LNCaP clone FGC (cell line): Measurements from ENCODE around the gene UBAP1.

Source experiments
- DNase-seq: peaks from one replicate; pipeline ENCODE4 v3.0.0-alpha.2; 2011; ENCODE audit warnings: low read depth
- H3K4me3 ChIP-seq: 2 replicates; pipeline ENCODE4 v1.5.1; 2011; ENCODE audit warnings: mild to moderate bottlenecking, low read depth, low read length, control low read depth
- TF ChIP-seq, protein P1 (sequence below): IDR thresholded peaks from 2 replicates; pipeline ENCODE4 v1.5.1; 2012; ENCODE audit warnings: mild to moderate bottlenecking; ENCODE audit not compliant: control insufficient read depth, insufficient read depth; ENCODE audit errors: extremely low read depth

Gene UBAP1

DNA sequence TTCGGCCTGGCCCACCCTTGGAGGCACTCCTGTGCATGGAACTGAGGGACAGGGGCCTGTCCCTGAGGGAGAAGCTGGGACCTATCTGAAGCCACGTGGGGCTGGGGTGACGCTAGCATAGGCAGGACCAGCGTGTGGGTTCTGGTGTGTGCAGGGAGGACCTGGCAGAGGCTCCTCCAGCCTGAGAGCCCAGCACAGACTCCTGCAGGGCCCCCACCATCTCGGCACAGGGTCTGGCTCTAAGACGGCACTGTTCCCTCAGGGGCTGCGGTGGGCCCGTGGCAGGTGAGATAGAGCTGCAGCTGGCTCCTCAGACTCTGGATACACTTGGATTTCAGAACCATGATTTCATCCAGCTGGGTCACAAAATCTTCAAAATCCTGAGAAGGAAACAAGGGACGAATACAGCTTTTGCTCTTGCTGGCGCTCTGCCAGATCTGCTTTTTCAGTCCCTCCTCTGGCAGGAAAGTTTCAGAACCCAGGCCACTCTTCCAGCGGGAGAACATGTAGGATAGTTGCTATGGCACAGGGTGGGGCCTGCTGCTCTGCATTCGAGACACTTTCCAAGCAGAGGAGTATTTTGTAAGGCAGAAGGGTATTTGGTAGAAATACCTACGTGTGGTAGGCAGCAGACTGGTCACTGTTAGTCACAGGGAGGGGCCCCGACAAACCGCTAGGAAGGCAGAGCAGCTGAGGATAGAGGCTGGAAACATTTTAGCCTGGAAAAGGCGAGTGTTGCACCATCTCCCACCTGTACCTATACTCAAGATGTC is 75.5 kb downstream of the UBAP1 start:
- no peak for DNase-seq
- TF ChIP-seq, protein P1, sequence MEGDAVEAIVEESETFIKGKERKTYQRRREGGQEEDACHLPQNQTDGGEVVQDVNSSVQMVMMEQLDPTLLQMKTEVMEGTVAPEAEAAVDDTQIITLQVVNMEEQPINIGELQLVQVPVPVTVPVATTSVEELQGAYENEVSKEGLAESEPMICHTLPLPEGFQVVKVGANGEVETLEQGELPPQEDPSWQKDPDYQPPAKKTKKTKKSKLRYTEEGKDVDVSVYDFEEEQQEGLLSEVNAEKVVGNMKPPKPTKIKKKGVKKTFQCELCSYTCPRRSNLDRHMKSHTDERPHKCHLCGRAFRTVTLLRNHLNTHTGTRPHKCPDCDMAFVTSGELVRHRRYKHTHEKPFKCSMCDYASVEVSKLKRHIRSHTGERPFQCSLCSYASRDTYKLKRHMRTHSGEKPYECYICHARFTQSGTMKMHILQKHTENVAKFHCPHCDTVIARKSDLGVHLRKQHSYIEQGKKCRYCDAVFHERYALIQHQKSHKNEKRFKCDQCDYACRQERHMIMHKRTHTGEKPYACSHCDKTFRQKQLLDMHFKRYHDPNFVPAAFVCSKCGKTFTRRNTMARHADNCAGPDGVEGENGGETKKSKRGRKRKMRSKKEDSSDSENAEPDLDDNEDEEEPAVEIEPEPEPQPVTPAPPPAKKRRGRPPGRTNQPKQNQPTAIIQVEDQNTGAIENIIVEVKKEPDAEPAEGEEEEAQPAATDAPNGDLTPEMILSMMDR = no peak
- H3K4me3 ChIP-seq = no peak overlapping the region

DNA sequence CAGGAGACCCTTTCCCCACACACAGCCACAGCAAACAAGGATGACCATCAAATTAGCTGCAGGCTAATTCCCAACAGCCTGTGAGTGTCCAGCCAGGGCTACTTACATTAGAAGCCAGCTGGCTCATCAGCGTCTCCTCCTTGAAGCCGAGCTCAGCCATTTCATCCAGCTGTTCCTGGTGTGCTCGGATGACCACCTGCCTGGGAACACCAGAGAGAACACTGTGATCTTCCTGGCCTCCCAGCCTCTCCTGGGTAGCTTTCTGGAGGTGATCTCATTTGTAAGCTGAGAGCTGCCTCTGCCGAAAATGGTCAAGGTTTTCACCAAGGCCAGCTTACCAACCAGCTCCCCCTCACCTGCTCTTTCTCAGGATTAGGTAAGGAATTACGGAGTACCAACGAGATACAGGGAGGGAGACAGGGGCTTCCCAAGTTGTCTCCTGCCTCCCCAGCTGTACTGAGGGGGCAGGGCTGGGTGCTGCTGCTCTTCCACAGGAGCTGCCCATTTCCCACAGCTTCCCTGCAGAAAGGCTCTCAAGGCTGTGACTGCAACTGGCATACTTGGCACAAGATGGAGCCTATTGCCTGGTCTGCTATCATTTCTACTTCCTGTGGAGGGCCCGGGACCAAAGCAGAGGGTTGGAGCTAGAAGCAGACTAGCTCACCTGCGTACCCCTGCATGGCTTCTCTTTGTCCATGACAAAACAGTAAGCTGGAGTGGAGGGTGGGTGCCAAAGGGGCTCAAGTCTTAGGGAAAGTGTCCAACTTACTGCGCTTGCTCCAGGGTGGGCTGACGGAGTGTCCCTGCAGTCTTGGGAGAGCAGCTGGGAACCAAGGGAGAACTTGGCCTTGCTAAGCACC is 76.4 kb downstream of the UBAP1 start:
- TF ChIP-seq, protein P1 = no peak
- DNase-seq = no peak
- no peak overlapping the region for H3K4me3 ChIP-seq

DNA sequence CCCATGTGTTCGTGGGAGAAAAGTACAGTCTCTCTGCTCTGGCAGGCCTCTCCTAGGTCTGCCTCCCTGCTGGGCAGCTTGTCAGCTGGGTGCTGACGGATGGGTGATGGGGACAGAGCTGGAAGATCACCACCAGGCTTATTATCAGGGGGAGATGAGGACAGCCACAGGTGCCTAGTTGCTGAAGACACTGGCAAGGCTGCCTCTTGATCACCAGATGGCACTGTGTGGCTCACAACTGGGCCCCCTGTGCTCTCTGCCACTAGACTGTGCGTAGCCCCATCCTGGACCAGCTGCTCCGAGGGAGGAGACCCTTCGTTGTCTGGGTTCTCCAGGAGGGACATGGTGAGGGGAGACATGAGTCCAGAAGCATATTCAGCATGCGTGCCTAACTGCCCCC is 77.3 kb downstream of the UBAP1 start:
- TF ChIP-seq, protein P1 = peak; percentile 56
- DNase-seq = no peak
- H3K4me3 ChIP-seq = no peak overlapping the region

DNA sequence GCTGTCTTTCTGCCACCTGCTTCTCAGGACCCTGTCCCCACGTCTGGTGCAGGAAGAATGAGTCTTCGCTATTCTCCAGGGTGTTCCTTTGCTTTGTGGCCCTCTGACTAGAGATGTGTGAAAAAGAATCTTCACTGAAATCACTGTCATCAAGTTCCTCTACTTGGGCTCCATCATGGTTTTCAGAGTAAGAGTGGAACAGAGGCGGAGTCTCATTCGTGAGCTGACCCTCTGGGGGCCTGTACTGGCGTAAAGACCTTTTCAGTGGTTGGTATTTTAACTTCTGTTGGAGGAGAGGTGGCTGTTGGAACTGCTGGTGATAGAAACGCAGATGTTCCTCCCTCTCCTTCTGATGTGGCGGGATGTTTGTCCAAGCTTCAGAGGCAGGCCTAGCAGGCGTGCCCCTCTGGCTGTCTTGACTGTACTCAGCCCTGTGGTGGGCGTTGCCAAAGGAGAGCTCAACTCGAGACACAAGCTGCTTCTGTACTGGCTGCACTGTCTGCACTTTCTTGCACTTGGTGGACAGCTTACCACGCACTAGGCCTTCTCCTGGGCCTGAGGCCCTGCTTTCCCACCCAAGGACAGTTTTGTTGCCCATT is 78.2 kb downstream of the UBAP1 start:
- TF ChIP-seq, protein P1 = no peak
- DNase-seq = no peak
- no peak overlapping the region for H3K4me3 ChIP-seq

DNA sequence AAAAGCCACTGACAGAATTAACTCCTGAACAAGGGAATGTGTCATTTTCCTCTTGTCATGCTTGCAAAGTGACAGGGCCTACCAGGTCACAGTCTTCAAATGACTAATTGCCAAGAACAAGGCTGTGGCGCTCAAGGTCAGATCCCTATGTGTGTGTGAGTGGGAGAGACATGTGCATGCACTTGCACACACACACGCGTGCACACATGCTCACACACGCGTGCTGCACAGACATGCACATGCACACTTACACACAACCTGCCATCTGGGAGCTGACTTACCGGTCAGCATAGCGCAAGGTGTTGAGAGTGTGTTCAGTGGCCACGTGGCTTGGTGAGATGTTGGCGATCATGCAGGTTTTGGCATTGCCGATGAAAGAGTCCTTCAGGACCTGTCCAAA is 80.5 kb downstream of the UBAP1 start:
- TF ChIP-seq, protein P1 = no peak
- DNase-seq = no peak
- no peak overlapping the region for H3K4me3 ChIP-seq

DNA sequence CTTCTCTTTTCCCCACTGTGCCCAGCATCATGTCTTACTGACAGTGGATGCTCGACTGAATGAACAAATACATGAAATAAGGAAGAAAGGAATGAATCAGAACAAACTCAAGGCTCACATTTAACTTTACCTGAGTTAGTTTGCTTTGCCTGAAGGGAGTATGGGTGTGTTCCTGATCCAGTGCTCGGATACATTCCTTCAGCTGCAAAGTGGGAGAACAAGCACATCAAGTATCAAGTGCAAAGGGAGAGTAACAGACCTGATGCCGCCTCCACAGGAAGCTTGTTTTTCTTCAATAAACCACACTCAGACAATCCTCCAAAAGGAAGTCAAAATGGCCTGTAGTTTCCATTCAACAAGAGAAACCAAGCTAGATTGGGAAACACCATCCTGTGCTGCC is 84.1 kb downstream of the UBAP1 start:
- H3K4me3 ChIP-seq = no peak overlapping the region
- TF ChIP-seq, protein P1 = no peak
- no peak for DNase-seq
